GM12873 (cell line): ENCODE measurements around the gene PID1.

Experiments used
- CTCF ChIP-seq: IDR thresholded peaks from 2 replicates; pipeline ENCODE4 v1.5.1; 2012; ENCODE audit warnings: low read depth, mild to moderate bottlenecking, moderate library complexity, low read length, control low read depth; ENCODE audit not compliant: insufficient read depth; ENCODE audit errors: missing control alignments

Gene PID1

GRCh38 chr2:229022071-229022470 lies 249.0 kb downstream of the PID1 start:
- TF ChIP-seq CTCF = no peak

GRCh38 chr2:229009816-229010215 lies 261.3 kb downstream of the PID1 start:
- TF ChIP-seq CTCF = no peak

- no peak for TF ChIP-seq CTCF
Measured at GRCh38 chr2:229003256-229003655, 267.8 kb downstream of the PID1 start.

GRCh38 chr2:229001196-229001595 lies 269.9 kb downstream of the PID1 start:
- no peak for TF ChIP-seq CTCF

- TF ChIP-seq CTCF = no peak
Measured at GRCh38 chr2:228999326-228999725, 271.8 kb downstream of the PID1 start.

GRCh38 chr2:228988786-228989185 lies 282.3 kb downstream of the PID1 start:
- no peak for TF ChIP-seq CTCF

- TF ChIP-seq CTCF = no peak
Measured at GRCh38 chr2:228987441-228988155, 283.5 kb downstream of the PID1 start.
